ENCODE measurements around the gene SNX32. TPM values are rescaled to one million over a fixed set of nuclear protein-coding genes. Genes with fewer than 3 reads are reported as not detected.

The SNX32 gene
- total RNA-seq, 2 experiments from 2014 or later = 2.4 to 3.3 TPM

DNA sequence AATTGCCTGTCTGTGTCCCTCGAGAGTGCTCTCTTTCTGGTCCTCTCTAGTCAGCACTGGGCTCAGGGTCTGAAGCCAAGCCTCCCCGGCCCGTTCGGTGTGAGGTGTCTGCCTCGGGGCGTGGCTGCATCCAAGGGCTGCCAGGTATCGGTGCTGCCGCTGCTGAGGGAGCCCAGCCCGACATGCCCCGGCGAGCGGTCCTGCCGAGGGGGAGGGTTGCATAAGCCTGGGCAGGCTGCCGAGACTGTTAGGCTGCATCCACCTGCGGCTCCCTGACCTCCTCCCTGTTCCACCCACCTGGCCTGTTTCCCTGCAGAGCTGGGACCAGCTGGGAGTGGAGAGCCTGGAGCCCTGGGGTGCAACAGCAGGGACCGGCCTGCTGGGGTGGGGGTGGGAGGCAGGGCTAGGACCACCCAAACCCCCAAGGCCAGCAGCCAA lies 40.6 kb upstream of the SNX32 start:
- no peak for DNase-seq

DNA sequence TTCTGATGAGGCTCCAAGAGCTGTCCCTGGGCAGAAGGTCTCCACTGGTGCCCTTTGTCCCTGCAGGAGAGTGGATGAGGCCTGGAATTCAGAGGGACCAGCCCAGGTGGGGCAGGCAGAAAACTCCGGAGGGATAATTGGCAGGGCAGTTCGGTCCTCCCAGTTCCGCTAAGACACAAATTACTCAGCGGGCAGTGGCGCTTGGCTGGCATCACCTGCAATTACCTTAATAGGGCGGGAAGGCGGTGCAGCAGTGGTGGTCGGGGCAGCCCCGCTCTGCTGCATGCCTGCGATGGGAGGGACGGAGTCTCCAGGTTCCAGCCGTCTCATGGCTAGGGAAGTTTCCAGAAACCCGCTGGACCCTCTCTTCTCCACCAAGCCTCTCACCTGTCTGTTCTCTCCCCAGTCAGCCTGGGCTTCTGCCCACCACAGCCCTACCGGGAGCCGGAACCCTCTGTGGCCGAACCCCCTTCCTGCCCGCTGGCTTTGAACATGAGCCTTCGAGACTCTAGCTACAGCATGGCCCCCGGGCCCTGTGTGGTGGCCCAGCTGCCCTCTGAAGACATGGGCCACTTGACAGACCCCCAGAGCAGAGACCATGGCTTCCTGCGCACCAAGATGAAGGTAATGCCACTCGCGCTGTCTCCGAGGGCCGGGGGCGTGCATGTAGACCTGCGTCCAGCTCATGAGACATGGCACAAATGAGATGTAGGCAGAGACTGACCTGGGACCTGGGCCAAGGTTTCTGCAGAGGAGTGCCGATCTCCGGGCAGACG lies 40.0 kb upstream of the SNX32 start:
- no peak overlapping the region for H3K27ac Mint-ChIP-seq
- no peak for DNase-seq
- H3K27me3 Mint-ChIP-seq = peaks cover 40% of the 10 kb centered on the region
- no peaks in the 10 kb centered on the region for H3K9me3 Mint-ChIP-seq
- no peaks in the 10 kb centered on the region for H3K36me3 Mint-ChIP-seq
- peaks cover 17% of the 10 kb centered on the region for H3K4me1 Mint-ChIP-seq
- no peak overlapping the region for H3K4me3 Mint-ChIP-seq

More for the DNA sequence above, 40.6 kb upstream of the SNX32 start:
- Mint-ChIP-seq H3K36me3 (no peaks in the 10 kb centered on the region), H3K4me1 (peaks cover 18% of the 10 kb centered on the region), H3K9me3 (no peaks in the 10 kb centered on the region), H3K4me3 (no peak overlapping the region), H3K27me3 (peaks cover 41% of the 10 kb centered on the region), H3K27ac (no peak overlapping the region)

DNA sequence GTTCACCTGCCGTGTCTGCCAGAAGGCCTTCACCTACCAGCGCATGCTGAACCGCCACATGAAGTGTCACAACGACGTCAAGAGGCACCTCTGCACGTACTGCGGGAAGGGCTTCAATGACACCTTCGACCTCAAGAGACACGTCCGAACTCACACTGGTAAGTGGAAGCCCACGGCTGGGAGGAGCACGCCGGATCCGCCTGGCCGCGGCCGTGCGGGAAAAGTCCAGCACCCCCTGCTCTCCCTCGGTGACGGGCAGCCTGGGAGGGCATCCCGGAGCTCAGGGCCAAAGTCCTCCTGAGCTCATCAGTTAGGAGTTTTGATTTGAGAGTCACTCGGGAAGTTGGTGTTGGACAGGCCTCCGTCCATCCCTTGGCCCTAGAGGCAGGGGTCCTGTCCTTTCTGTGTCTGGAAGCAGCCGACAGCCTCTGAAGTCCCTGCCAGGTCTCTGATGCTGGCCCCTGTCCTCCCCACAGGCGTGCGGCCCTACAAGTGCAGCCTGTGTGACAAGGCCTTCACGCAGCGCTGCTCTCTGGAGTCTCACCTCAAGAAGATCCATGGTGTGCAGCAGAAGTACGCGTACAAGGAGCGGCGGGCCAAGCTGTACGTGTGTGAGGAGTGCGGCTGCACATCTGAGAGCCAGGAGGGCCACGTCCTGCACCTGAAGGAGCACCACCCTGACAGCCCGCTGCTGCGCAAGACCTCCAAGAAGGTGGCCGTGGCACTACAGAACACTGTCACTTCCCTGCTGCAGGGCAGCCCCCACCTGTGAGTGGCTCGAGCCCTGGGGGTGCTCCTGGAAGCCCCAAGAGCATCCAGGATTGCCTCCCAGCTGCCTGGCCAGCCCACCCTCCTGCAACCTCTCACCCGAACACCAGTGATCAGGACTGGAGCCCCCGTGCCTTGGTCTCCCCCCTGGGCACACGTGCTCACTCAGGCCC lies 38.9 kb upstream of the SNX32 start:
- no peak for DNase-seq
- Mint-ChIP-seq H3K27me3 (peaks cover 40% of the 10 kb centered on the region), H3K4me1 (peaks cover 17% of the 10 kb centered on the region), H3K27ac (no peak overlapping the region), H3K4me3 (no peak overlapping the region), H3K9me3 (no peaks in the 10 kb centered on the region), H3K36me3 (no peaks in the 10 kb centered on the region)

DNA sequence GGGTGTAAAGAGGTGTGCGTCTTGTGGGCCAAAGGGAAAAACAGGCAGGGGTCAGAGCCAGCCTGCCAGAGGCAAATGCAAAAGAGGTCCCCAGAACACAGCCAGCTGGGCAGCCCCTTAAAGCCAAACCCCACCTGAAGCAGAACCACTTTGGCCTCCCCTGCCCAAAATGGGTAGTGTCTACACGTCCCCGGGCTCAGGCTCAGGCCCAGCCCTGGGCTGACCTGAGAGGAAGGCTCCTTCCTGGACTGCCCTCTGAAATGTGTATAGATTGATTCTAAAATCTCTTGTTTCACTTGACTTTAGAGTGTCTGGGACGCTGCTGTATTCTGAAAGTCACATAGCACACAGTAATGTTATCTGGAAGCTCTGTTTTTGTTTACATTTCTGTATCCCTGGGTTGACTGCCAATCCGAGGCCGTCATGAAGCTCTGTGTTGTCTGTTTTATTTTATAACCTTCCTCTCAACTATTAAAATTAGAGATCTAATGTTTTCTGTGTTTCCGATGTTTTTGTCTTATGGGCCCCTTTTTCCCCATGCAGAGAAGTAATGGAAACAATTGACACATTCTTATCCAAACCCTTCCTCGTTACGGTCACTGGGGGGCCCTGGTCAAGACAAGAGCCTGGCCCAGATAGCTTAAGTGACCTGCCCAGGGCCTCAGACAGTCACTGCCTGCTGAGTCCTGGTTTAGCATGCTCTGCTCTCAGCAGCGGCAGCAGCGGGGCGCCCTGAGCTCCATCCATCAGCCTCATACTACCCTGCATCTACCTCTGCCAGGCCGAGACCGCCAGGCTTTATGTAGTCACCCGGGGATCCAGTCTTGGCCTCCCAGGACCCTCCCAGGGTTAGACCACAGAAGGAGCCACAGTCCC lies 36.8 kb upstream of the SNX32 start:
- Mint-ChIP-seq H3K27me3 (peaks cover 41% of the 10 kb centered on the region), H3K4me1 (peaks cover 11% of the 10 kb centered on the region), H3K27ac (no peak overlapping the region), H3K36me3 (no peaks in the 10 kb centered on the region), H3K4me3 (no peak overlapping the region), H3K9me3 (no peaks in the 10 kb centered on the region)
- no peak for DNase-seq

DNA sequence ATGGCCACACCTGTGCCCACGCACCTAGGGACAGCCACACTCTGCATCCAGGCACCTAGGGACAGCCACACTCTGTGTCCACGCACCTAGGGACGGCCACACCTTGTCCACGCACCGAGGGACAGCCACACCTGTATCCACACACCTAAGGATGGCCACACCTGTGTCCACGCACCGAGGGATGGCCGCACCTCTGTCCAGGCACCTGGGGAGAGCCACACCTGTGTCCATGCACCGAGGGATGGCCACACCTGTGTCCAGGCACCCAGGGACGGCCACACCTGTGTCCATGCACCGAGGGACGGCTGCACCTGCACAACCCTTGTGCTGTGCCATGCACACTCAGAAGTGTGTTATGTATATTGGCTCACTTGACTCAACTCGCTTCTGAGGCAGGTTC lies 36.1 kb upstream of the SNX32 start:
- no peak overlapping the region for H3K4me3 Mint-ChIP-seq
- H3K36me3 Mint-ChIP-seq = no peaks in the 10 kb centered on the region

DNA sequence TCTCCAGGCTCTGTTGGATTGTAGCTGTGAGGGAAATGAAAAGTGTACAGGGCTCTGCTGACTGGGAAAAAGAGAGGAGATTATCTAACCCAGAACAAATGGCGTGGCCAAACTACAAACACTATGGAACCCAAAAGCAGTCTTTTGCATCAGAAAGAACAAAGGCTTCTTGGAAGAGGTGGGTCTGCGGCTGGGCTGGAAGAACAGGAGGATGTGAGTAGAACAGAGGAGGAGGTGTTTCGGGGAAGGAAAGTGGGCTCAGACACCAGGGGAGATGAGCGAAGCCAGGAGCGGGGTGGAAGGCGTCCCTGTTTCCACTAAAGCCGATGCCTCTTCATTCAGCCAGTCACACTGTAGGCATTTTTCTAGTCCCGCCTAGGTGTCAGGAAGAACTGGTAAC lies 34.9 kb upstream of the SNX32 start:
- Mint-ChIP-seq H3K27me3 (peaks cover 59% of the 10 kb centered on the region), H3K4me1 (peaks cover 7% of the 10 kb centered on the region), H3K9me3 (no peaks in the 10 kb centered on the region), H3K27ac (no peak overlapping the region), H3K36me3 (no peaks in the 10 kb centered on the region), H3K4me3 (no peak overlapping the region)
- DNase-seq = no peak

More for the DNA sequence above, 36.1 kb upstream of the SNX32 start:
- H3K27ac Mint-ChIP-seq = no peak overlapping the region
- no peak for DNase-seq
- H3K27me3 Mint-ChIP-seq = peaks cover 47% of the 10 kb centered on the region
- H3K9me3 Mint-ChIP-seq = no peaks in the 10 kb centered on the region
- peaks cover 7% of the 10 kb centered on the region for H3K4me1 Mint-ChIP-seq

DNA sequence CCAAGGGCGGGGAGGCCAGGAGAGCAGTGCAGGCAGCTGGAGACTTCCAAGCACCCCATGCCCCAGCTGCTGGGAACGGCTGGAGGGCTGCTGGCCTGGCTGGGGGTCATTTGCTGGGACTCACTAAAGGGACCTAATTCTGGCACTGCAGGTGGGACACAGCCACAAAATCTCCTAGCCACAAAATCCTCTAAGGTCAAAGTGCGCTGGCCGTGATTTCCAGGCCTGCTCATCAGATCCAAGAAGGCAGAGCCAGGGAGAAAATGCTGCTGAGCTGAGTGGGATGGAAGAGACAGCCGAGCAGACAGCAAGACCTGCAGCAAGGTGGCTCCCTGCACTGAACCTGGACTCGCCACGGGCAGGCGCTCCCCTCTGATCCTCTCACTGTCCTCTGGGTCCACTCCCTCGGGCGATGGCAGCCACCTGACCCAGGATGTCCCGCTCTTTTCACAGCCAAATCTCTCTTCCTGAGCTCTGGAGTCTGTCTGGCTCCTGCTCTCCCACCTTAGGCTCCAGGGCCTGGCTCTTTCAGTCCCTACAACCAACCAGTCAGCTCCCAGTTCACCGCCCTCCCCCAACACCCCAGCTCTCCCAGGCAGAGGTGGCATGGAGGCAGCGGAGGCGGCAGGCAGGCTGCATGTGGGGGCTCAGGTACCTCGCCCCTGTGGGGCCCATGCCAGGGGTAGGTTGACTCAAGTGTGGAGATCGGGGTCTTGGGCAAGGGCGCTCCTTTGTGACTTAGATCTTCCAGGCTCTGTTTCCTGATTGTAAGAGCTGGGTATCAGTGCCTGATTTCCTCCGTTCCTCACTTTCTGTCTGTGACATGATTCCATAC lies 32.4 kb upstream of the SNX32 start:
- Mint-ChIP-seq H3K4me1 (peaks cover 3% of the 10 kb centered on the region), H3K9me3 (no peaks in the 10 kb centered on the region), H3K27ac (no peak overlapping the region), H3K27me3 (peaks cover 63% of the 10 kb centered on the region), H3K36me3 (no peaks in the 10 kb centered on the region), H3K4me3 (no peak overlapping the region)
- no peak for DNase-seq

DNA sequence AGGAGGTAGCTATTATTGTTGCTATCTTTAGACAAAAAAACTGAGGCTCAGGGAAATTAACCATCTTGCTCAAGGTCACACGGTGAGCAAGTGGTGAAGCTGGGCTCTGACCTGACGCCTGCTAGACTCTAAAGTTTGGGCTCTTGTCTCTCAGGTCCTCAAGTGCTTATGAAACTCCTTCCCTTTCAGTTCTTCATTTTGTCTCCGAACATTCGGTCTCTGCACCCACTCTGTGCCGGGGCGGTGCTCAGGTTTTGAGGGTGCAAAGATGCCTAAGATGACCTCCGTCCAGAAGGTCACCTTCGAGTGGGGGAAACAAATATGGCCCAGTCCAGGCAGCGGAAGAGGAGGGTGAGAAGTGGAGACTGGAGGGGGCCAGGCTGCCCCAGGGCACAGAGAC lies 30.9 kb upstream of the SNX32 start:
- Mint-ChIP-seq H3K27ac (no peak overlapping the region), H3K4me3 (no peak overlapping the region), H3K9me3 (no peaks in the 10 kb centered on the region), H3K27me3 (peaks cover 58% of the 10 kb centered on the region), H3K4me1 (peaks cover 3% of the 10 kb centered on the region), H3K36me3 (no peaks in the 10 kb centered on the region)
- no peak for DNase-seq

DNA sequence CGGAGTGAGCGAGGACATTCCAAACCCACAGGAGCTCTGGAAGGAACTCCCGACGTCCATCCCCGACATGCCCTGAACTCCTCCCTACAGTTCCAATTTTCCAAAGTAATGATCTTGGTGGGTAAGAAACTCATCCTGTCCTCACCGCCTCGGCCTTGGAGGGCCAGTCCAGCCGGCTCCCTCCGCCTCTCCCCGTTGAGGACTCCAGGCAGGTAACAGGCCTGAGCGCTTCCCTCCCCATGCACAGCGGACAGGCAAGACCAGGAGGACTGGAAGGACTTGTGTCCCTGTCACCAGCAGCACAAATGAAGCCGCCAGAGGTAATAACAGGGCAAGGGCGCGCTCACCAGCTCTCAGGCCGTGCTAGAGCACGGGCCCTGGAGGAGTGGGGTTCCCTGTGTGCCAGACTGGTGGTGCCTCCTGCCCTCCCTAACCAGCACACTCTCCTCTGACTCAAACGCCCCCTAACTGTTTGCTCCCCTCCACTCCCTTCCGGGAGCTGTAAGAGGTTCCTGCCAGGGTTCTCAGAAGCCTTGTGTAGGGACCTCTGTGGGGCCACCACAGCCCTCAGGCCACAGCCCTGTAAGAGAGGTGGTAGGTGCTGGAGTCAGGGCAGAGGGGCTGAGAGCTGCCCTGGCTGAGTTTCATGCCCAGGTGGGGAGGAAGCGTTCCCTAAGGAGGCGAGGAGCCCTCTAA lies 29.8 kb upstream of the SNX32 start:
- no peak overlapping the region for H3K4me3 Mint-ChIP-seq
- peaks cover 58% of the 10 kb centered on the region for H3K27me3 Mint-ChIP-seq
- no peak for DNase-seq
- peaks cover under 1% of the 10 kb centered on the region for H3K4me1 Mint-ChIP-seq
- H3K9me3 Mint-ChIP-seq = no peaks in the 10 kb centered on the region
- H3K36me3 Mint-ChIP-seq = no peaks in the 10 kb centered on the region
- no peak overlapping the region for H3K27ac Mint-ChIP-seq

DNA sequence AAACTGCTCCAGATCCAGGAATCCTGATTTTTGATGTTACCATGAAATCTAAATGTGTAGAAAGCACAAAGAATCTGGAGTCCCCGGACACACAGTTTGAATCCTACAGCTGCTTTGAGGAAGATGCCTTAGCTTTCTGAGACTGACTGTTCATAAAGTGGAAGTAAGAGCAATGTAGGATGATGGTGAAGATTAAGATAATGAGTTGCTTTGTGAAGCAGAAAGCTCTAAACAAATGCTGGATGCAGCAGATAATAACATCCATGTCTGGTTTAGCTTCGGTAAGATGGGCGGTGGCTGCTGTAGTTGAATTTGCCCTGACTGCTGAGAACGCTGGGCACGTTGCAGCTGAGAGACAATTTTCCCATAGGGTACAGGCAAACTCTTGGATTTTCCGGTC lies 26.8 kb upstream of the SNX32 start:
- Mint-ChIP-seq H3K9me3 (no peaks in the 10 kb centered on the region), H3K36me3 (no peaks in the 10 kb centered on the region), H3K27me3 (peaks cover 40% of the 10 kb centered on the region), H3K27ac (no peak overlapping the region), H3K4me3 (no peak overlapping the region), H3K4me1 (no peaks in the 10 kb centered on the region)
- DNase-seq = no peak

DNA sequence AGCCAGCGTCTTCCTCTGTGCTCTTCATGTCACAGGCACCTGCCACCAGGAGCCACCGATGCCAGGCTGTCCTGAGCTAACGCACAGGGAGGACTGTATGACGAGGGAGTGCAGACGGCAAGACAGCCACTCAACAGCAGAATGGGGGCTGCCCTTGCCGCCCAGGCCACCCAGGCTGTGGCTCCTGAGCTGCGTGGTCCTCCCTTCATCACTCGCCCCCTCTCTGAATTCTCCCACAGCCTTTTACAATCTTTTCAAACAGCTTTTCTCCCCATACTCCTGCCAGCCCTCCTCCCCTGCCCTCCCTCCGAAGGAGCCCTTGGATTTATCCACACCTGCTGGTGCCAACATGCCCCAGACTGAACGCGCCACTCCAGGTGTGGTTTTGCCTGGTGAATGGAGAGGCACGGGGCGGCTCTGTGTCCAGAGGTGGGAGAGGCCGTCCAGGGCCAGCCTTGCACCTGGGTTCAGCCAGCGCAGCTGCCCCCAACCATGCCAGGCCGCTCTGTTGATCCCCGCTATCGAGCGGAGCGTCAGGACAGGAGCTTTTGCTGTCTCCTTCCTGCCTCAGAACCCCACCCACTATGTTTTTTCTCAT lies 24.9 kb upstream of the SNX32 start:
- no peak overlapping the region for H3K4me3 Mint-ChIP-seq
- no peaks in the 10 kb centered on the region for H3K9me3 Mint-ChIP-seq
- H3K4me1 Mint-ChIP-seq = no peaks in the 10 kb centered on the region
- no peak for DNase-seq
- no peaks in the 10 kb centered on the region for H3K36me3 Mint-ChIP-seq
- H3K27ac Mint-ChIP-seq = no peak overlapping the region
- peaks cover 23% of the 10 kb centered on the region for H3K27me3 Mint-ChIP-seq

DNA sequence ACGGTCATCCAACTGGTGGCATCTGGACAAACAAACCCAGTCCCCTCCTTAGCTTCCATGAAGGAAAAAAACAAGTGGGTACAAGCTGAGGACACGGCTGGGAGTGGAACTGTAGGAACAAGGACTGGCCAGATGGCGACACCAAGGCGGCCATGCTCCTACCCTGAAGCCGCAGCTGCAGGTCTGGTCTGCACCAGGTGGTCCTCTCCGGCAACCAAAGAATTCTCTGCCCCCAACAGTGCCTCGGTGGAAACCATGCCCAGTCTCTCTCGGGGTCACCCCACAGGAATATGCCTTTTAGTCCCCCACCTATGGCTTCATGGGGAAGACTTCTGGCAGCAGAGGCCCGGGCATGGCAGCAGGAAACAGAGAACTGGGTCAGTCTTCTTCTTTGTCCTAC lies 24.3 kb upstream of the SNX32 start:
- Mint-ChIP-seq H3K27ac (no peak overlapping the region), H3K4me3 (no peak overlapping the region), H3K27me3 (peaks cover 16% of the 10 kb centered on the region), H3K9me3 (no peaks in the 10 kb centered on the region), H3K36me3 (no peaks in the 10 kb centered on the region), H3K4me1 (no peaks in the 10 kb centered on the region)
- no peak for DNase-seq

DNA sequence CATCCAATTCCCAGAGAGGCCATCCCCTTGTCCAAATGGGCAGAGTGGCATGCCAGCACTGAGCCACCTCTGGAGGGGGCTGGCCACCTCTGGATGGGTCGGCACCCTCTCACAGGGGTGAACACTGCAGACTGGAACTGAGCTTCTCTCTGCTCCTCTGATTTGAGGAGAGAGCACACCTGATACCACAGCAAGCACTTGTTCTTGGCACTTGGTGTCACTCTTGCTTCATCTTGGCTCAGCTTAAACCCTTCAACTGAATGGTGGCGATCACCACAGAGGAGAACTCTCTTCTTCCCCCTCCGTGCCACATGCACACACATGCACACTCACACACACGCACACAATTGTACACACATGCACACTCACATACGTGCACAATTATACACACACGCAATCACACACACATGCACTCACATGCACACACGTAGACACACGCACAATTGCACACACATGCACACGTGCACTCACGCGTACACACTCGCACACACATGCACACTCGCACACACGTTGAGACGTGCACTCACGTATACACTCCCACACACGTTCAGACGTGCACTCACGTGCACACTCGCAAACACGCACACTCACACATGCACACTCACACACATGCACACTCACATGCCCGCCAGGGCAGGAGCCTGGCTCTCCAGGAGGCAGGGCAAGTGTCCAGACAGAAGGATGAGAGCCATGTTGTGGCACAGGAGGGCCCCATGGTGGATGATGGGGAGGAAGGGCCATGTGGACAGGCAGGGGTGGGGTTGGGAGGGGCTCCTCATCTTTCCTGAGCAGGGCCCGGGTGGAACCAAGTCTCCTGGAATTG lies 23.5 kb upstream of the SNX32 start:
- H3K9me3 Mint-ChIP-seq = no peaks in the 10 kb centered on the region
- H3K27me3 Mint-ChIP-seq = peaks cover 13% of the 10 kb centered on the region
- DNase-seq = no peak
- H3K4me1 Mint-ChIP-seq = peaks cover 2% of the 10 kb centered on the region
- H3K27ac Mint-ChIP-seq = no peak overlapping the region
- H3K36me3 Mint-ChIP-seq = no peaks in the 10 kb centered on the region
- H3K4me3 Mint-ChIP-seq = no peak overlapping the region

All from activated naive CD8-positive, alpha-beta T cell treated with anti-CD3 and anti-CD28 coated beads for 36 hours (primary cell).